ENCODE data around the gene SLC41A3.
"Not testable (repeated sequence)": the region's sequence is repeated elsewhere in the genome, so short reads cannot be mapped to it uniquely, and the experiment has no call there.

SLC41A3 gene

GRCh38 chr3:126078866-126079265 lies 5.1 kb downstream of the SLC41A3 start:
- FAIRE-seq (no peak), DNase-seq (ENCODE audit: insufficient read length, low spot score) (no peak)
- TF ChIP-seq TAF1 (IDR thresholded peaks at IDR 0.05; ENCODE audit: low read depth, low read length) (no peak), POLR2AphosphoS5 (IDR thresholded peaks at IDR 0.05; ENCODE audit: low read depth, low read length) (no peak), POLR2A (IDR thresholded peaks at IDR 0.05; ENCODE audit: low read depth, low read length) (no peak)

DNA sequence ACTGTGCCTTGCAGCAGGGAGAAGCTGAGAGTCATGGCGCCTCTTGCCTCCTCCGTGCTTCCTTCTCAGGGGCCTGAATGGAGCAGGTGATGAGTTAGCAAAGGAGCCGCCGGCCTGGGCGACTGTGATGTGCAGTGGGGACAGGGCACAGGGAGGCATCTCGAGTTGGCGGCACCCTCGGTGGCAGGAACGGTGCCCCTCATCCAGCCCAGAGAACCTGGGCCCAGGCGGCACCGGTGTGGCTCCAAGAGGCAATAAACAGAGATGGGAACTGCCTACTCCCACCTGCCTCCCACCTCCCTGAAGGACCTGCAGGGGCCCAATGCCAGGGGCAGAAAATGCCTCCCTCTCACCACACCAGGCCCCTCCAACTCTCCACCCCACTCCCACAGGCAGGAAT lies 6.2 kb downstream of the SLC41A3 start:
- TF ChIP-seq POLR2A (IDR thresholded peaks at IDR 0.05; ENCODE audit: low read depth, low read length): no peak
- no peak for TF ChIP-seq TAF1 (IDR thresholded peaks at IDR 0.05; ENCODE audit: low read depth, low read length)
- no peak for FAIRE-seq
- no peak for DNase-seq (ENCODE audit: insufficient read length, low spot score)

DNA sequence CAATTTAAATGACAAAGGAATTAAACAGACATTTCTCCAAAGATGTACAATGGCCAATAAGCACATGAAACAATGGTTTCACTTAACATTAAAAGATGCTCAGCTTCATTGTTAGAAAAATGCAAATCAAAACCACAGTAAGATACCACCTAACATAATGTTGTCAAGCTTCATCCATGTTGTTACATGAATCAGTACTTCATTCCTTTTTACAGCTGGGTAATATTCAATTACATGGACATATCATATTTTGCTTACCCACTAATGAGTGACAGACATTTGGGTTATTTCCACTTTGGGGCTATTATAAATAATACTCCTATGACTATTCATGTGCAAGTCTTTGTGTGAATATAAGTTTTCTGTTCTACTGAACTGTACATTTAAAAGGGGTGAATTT lies 7.8 kb downstream of the SLC41A3 start:
- DNase-seq (ENCODE audit: insufficient read length, low spot score) (no peak), FAIRE-seq (no peak)
- TF ChIP-seq PAX5 (IDR thresholded peaks at IDR 0.05; ENCODE audit: insufficient read depth, low read length, severe bottlenecking) (no peak), SPI1 (IDR thresholded peaks at IDR 0.05; ENCODE audit: low read depth, low read length) (no peak), POU2F2 (IDR thresholded peaks at IDR 0.05; ENCODE audit: low read depth, low read length) (no peak), TAF1 (IDR thresholded peaks at IDR 0.05; ENCODE audit: low read depth, low read length) (no peak)

DNA sequence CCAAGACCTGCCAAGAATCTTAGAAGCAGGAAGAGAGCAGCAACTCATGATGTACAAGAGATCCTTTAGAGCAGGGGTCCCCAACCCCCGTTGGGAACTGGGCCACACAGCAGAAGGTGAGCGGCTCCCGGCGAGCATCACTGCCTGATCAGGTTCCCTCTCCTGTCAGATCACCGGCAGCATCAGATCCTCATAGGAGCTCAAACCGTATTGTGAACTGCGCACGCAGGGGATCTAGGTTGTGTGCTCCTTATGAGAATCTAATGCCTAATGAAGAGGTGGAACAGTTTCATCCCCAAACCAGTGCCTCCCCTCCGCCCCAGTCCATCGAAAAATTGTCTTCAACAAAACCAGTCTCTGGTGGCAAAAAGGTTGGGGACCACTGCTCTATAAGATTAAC lies 13.8 kb downstream of the SLC41A3 start:
- DNase-seq (ENCODE audit: insufficient read length, low spot score): no peak
- TF ChIP-seq POLR2A (IDR thresholded peaks at IDR 0.05; ENCODE audit: low read depth, low read length) (no peak), POU2F2 (IDR thresholded peaks at IDR 0.05; ENCODE audit: low read depth, low read length) (no peak), PAX5 (IDR thresholded peaks at IDR 0.05; ENCODE audit: insufficient read depth, low read length, severe bottlenecking) (no peak), TAF1 (IDR thresholded peaks at IDR 0.05; ENCODE audit: low read depth, low read length) (no peak), SPI1 (IDR thresholded peaks at IDR 0.05; ENCODE audit: low read depth, low read length) (no peak), POLR2AphosphoS5 (IDR thresholded peaks at IDR 0.05; ENCODE audit: low read depth, low read length) (no peak)
- FAIRE-seq: no peak

DNA sequence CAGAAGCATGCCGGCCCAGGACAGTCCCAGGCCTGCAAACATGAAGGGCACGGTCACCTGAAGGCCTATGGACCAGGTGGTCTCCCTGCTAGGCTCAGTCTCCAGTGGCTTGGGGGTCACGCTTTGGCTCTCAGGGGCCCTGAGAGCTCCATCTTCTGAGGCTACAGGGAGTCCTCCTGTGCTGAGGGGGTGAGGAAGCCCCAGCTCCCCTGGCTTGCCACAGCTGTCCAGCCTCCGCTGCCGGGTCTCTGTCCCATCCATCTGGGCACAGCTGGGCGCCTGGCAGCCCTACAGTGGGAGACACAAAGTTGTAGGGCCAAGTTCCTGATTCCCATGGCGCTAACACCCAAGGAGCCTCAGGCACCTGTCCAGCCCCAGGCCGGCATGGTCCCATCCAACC lies 16.0 kb downstream of the SLC41A3 start:
- no peak for TF ChIP-seq TAF1 (IDR thresholded peaks at IDR 0.05; ENCODE audit: low read depth, low read length)
- no peak for TF ChIP-seq POLR2A (IDR thresholded peaks at IDR 0.05; ENCODE audit: low read depth, low read length)
- TF ChIP-seq POU2F2 (IDR thresholded peaks at IDR 0.05; ENCODE audit: low read depth, low read length): no peak
- no peak for TF ChIP-seq POLR2AphosphoS5 (IDR thresholded peaks at IDR 0.05; ENCODE audit: low read depth, low read length)
- TF ChIP-seq SPI1 (IDR thresholded peaks at IDR 0.05; ENCODE audit: low read depth, low read length): no peak
- TF ChIP-seq PAX5 (IDR thresholded peaks at IDR 0.05; ENCODE audit: insufficient read depth, low read length, severe bottlenecking): no peak
- FAIRE-seq (no peak), DNase-seq (ENCODE audit: insufficient read length, low spot score) (no peak)

GRCh38 chr3:126066676-126067075 lies 17.2 kb downstream of the SLC41A3 start:
- not testable (repeated sequence) for DNase-seq (ENCODE audit: insufficient read length, low spot score); FAIRE-seq

DNA sequence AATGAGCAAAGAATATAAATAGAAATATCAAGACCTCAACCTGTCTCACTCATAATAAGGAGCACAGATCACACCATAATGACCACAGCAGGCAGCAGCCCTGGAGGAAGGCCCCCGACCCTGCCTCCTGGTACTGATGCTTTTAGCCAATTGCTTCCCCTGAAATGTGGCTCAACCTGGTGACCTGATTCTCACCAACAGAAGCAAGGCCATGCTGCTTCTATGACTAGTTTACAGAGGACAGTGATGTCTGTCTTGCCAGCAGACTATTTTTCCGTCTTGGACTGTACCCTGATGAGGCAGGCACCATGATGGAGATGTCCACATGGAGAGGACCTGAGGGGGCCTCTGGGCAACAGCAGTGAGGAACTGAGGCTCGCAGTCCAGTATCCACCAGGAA lies 18.0 kb downstream of the SLC41A3 start:
- FAIRE-seq (no peak), DNase-seq (ENCODE audit: insufficient read length, low spot score) (no peak)
- TF ChIP-seq POU2F2 (IDR thresholded peaks at IDR 0.05; ENCODE audit: low read depth, low read length) (no peak), POLR2AphosphoS5 (IDR thresholded peaks at IDR 0.05; ENCODE audit: low read depth, low read length) (no peak), POLR2A (IDR thresholded peaks at IDR 0.05; ENCODE audit: low read depth, low read length) (no peak), TAF1 (IDR thresholded peaks at IDR 0.05; ENCODE audit: low read depth, low read length) (no peak)

GRCh38 chr3:126064627-126065258 lies 19.2 kb downstream of the SLC41A3 start:
- no peak for FAIRE-seq
- no peak for DNase-seq (ENCODE audit: insufficient read length, low spot score)
- TF ChIP-seq POLR2AphosphoS5 (IDR thresholded peaks at IDR 0.05; ENCODE audit: low read depth, low read length) (no peak), TAF1 (IDR thresholded peaks at IDR 0.05; ENCODE audit: low read depth, low read length) (no peak)

- TF ChIP-seq PAX5 (IDR thresholded peaks at IDR 0.05; ENCODE audit: insufficient read depth, low read length, severe bottlenecking): no peak
- TF ChIP-seq POLR2A (IDR thresholded peaks at IDR 0.05; ENCODE audit: low read depth, low read length): no peak
- TF ChIP-seq SPI1 (IDR thresholded peaks at IDR 0.05; ENCODE audit: low read depth, low read length): no peak
- TF ChIP-seq TAF1 (IDR thresholded peaks at IDR 0.05; ENCODE audit: low read depth, low read length): no peak
- no peak for TF ChIP-seq POLR2AphosphoS5 (IDR thresholded peaks at IDR 0.05; ENCODE audit: low read depth, low read length)
- TF ChIP-seq POU2F2 (IDR thresholded peaks at IDR 0.05; ENCODE audit: low read depth, low read length): no peak
- FAIRE-seq: no peak
- no peak for DNase-seq (ENCODE audit: insufficient read length, low spot score)
Measured at GRCh38 chr3:126063358-126063965, 20.5 kb downstream of the SLC41A3 start.

DNA sequence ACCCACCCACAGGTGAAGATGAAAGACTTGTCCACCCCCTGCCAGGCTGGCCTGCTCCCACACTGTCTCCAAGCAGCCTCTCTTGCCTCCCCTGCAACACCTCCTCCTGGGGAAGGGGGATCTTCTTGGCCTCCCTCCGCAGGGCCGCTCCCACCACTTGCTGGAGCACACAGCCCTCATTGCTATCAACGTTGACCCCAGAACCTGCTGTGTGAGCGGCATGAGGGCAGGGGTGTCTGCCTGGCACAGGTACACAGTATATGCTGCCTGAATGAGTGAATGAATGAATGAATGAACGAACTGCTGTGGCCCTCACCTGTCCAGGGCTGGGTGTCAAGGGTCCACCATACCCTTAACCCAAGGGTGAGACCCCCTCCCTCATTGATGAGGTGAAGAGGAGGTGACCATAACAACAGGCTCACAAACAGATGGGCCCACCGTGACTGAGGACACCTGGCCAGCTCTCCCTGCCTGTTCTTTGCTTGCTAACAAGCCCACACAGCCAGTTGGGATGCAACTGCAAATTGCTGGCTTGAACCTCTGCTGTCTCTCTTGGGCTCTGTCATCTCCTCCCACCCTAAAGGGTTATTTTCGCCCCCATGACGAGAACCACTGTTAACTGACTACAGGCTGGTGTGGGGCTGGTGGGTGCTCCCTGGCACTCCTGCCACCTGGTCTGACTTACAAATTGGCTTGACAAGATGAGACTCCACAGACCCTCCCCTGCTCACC lies 22.5 kb downstream of the SLC41A3 start:
- FAIRE-seq: no peak
- no peak for DNase-seq (ENCODE audit: insufficient read length, low spot score)
- TF ChIP-seq POLR2A (IDR thresholded peaks at IDR 0.05; ENCODE audit: low read depth, low read length) (no peak), SPI1 (IDR thresholded peaks at IDR 0.05; ENCODE audit: low read depth, low read length) (no peak), PAX5 (IDR thresholded peaks at IDR 0.05; ENCODE audit: insufficient read depth, low read length, severe bottlenecking) (no peak), POU2F2 (IDR thresholded peaks at IDR 0.05; ENCODE audit: low read depth, low read length) (no peak), POLR2AphosphoS5 (IDR thresholded peaks at IDR 0.05; ENCODE audit: low read depth, low read length) (no peak), TAF1 (IDR thresholded peaks at IDR 0.05; ENCODE audit: low read depth, low read length) (no peak)
